ENCODE data around the gene EDN3.

Gene EDN3

DNA sequence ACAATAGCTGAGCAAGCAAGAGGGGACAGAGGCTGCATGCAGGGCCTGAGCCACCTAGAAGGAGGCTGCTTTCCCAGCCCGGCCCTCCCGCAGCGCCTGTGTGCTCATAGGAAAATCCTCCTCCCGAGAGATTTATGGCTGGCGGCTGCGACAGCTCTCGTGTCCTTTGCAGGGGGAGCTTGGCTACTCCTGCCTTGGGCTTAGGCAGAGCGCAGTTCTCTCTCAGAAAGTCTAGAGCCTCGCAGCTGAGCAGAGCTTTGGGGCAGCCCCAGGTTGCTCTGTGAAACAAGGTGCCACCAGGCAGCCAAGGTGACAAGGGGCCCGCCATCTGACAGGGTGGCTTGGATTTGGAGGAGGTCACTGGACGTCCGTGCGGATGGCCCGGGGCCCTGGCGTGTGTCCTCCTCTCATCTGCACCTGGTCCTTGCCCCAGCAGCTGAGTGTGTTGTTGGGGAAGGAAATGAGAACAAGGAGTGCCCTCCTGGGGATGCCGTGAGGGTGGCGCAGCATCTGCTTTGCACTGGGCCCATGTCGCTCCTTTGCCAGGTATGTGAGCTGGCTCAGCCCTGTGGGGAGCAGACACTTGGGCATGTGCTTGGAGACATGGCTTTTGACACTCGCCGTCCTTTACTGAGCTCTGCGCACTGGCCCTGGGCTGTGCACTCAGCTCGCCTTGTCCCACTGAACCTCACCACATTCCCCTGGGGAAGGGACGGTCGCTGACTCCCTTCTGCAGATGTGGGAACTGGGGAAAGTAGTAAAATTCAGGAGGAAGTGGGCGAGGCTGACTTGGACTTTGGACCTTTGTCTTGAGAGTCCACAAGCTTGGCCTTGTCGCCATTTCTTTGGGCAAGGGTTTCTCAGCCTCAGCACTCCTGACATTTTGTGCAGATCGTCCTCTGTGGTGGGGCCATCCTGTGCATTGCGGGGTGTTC is 41.9 kb downstream of the EDN3 start:
- TF ChIP-seq CTCF (IDR thresholded peaks at IDR 0.05; ENCODE audit: control insufficient read depth, extremely low read depth, insufficient read depth), result no peak
- H3K4me3 ChIP-seq (ENCODE audit: low read depth, low read length), result no peak overlapping the region
- no peak for DNase-seq (ENCODE audit: low read depth)

DNA sequence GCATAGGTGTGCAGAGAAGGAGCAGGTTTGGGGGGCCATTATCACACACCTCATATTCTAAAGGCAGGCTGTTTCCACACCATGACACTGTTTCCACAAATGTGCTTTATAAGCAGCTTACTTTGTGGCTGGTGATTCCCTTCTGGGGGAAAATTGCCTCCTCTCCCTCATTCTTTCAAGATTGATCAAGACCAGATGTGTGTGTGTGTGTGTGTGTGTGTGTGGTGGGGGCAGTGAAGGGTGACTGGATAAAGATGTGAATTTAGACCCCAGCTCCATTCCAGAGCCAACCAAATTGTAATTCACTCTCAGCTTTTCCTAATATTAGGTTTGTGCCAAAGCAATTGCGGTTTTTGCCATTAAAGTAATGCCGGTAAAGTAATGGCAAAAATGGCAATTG is 45.6 kb downstream of the EDN3 start:
- H3K4me3 ChIP-seq (ENCODE audit: low read depth, low read length), result no peak overlapping the region
- DNase-seq (ENCODE audit: low read depth), result no peak
- no peak for TF ChIP-seq CTCF (IDR thresholded peaks at IDR 0.05; ENCODE audit: control insufficient read depth, extremely low read depth, insufficient read depth)

DNA sequence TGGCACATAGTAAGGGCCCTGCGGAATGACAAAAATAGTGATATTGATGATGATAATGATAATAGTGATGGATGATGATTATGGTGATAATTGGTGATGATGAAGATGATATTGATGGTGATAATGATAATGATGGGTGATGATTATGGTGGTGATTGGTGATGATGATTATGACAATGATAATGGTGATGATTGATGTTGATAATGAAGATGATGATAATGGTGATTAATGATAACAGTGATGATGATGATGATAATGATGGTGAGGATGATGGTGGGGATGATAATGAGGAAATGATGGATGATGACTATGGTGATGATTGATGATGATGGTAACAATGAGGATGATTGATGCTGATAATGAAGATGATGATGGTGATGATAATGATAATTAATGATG is 48.9 kb downstream of the EDN3 start:
- TF ChIP-seq CTCF (IDR thresholded peaks at IDR 0.05; ENCODE audit: control insufficient read depth, extremely low read depth, insufficient read depth), result no peak
- no peak overlapping the region for H3K4me3 ChIP-seq (ENCODE audit: low read depth, low read length)

GRCh38 chr20:59350330-59351156 is 50.1 kb downstream of the EDN3 start:
- no peak for TF ChIP-seq CTCF (IDR thresholded peaks at IDR 0.05; ENCODE audit: control insufficient read depth, extremely low read depth, insufficient read depth)

More for the DNA sequence above, 48.9 kb downstream of the EDN3 start:
- no peak for DNase-seq (ENCODE audit: low read depth)

GRCh38 chr20:59351157-59352040 is 51.0 kb downstream of the EDN3 start:
- H3K4me3 ChIP-seq (ENCODE audit: low read depth, low read length), result no peak overlapping the region
- DNase-seq (ENCODE audit: low read depth), result no peak
- no peak for TF ChIP-seq CTCF (IDR thresholded peaks at IDR 0.05; ENCODE audit: control insufficient read depth, extremely low read depth, insufficient read depth)

More at GRCh38 chr20:59350330-59351156, 50.1 kb downstream of the EDN3 start:
- H3K4me3 ChIP-seq (ENCODE audit: low read depth, low read length), result no peak overlapping the region
- no peak for DNase-seq (ENCODE audit: low read depth)

DNA sequence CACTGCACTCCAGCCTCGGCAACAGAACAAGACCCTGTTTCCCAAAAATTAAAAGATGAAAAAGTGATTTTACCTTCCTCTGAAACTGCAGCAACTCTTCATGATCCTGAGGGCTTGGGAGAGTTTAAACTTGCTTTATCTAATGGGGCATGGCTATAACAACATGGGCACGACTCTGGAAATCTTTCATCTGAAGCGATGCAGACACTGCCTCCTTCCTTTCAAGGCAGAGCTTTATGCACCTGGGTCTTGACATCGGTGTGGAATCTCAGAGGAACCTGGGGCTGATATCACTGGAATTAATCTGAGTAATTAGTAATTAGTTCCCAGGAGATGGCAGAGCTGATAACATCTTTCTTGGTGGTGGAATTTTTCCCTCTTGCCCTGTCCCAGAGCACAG is 52.1 kb downstream of the EDN3 start:
- DNase-seq (ENCODE audit: low read depth), result no peak
- H3K4me3 ChIP-seq (ENCODE audit: low read depth, low read length), result no peak overlapping the region
- no peak for TF ChIP-seq CTCF (IDR thresholded peaks at IDR 0.05; ENCODE audit: control insufficient read depth, extremely low read depth, insufficient read depth)
